Stimulated activated CD8-positive, alpha-beta memory T cell treated with anti-CD3 and anti-CD28 coated beads, Interleukin-7, amount 100 ng/mL, for 24 hours (primary cell): Measurements from ENCODE around the gene PEDS1.
"Not testable (repeated sequence)": the region's sequence is repeated elsewhere in the genome, so short reads cannot be mapped to it uniquely, and the experiment has no call there.

Experiments
- DNase-seq: peaks from one replicate; pipeline ENCODE4 v3.0.0-alpha.2; 2020; ENCODE audit warnings: low read depth

Gene PEDS1

GRCh38 chr20:50163570-50164317 is 10.2 kb upstream of the PEDS1 start:
- no peak for DNase-seq

GRCh38 chr20:50161494-50161893 is 8.0 kb upstream of the PEDS1 start:
- DNase-seq: not testable (repeated sequence)

DNA sequence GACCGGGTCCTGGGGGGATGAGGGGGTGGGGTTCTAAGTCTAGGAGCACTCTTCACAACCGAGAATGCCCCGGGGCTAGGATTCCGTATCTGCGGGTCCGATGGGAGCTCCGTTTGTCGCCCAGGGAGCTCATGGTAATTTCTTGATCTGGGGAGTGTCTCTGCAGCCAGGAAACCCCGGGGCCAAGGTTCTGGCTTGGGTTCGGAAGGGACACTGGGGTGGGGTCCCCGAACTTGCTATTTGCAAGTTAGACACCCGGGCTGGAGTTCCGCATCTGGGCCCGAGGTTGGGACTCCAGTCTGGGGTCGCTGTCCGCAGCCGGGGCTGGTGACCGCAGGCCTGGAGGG is 397 bp downstream of the PEDS1 start:
- no peak for DNase-seq

DNA sequence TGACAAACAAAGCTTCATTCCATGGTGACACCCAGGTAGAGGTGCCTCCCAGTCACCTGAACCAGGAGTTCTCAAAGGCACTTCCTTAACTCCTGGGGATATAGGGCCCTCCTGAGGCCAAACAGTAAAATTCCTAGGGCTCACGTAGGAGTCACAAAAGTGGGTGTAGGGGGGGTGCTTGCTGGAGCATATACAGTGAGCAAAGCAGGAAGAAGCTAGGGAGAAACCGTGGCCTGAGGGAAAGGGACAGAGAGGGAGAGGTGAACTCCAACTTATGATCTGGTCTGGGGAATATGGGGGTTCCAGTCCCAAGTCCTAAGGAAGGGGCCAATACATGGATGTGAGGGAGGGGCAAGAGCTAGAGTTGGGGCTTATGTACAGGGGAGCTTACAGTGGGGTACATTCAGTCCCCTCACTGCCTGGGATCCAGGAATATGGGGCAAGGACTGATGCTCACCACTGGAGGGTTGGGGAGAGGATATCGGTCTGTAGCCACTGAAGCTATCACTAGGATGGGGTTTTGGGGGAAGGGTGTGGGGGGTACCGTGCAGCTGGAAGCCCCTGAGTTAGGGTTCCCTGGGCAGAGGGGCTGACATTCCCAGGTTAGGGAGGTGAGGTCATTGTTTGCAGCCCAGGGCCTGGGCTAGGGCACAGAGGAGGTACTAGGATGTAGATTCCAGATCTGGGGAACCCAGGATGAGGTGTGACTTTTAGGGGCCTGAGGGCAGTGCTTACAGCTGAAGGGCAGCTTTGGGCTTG is 950 bp downstream of the PEDS1 start:
- DNase-seq: no peak

DNA sequence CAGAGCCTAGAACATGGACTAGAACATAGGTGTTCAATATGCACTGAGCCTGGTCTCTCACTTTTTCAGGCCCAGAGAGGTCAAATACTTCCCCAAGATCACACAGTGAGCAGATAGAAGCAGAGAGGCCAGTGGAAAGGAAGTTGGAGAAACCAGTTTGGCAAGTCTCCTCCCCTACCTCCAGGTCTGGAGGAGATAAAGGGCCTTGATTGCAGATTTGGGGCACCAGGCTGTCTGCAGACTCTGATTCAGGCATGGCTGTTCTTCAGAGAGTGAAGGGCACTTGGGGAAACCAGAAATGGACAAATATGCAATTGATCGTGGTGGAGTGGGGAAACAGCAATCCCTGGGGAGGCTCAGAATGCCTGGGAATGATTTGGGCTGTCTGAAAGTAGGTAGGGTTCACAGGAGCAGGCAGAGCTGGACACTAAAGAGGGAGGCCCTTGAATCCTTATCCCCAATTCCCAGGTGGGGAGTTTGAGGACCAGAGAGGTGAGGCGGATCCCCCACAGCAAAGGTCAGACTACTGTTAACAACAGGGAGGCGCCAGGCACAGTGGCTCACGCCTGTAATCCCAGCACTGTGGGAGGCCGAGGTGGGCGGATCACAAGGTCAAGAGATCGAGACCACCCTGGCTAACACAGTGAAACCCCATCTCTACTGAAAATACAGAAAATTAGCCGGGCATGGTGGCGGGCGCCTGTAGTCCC is 2.3 kb downstream of the PEDS1 start:
- DNase-seq: no peak

- no peak for DNase-seq
These were observed 3.9 kb downstream of the PEDS1 start for GRCh38 chr20:50149481-50150254.

GRCh38 chr20:50146732-50147662 is 6.5 kb downstream of the PEDS1 start:
- DNase-seq: peak; percentile 31

DNA sequence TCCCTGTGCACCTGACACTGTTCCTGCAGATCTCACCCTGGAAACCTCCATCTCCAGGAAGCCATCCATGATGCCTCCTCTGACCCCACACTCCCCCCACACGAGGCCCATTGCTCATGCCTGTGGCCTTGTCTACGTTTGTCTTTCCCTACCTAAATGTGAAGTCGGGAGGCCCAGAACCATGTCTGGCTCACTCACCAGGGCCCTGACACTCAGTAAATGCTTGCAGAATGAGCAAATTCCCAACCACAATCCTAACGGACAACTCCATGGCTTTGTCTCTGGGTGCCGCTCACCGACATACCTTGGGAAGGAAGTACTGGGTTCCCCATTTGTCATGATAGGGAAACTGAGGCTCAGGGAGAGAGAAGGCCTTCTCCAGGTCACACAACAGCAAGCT is 7.3 kb downstream of the PEDS1 start:
- no peak for DNase-seq

GRCh38 chr20:50145566-50145965 is 8.0 kb downstream of the PEDS1 start:
- no peak for DNase-seq

DNA sequence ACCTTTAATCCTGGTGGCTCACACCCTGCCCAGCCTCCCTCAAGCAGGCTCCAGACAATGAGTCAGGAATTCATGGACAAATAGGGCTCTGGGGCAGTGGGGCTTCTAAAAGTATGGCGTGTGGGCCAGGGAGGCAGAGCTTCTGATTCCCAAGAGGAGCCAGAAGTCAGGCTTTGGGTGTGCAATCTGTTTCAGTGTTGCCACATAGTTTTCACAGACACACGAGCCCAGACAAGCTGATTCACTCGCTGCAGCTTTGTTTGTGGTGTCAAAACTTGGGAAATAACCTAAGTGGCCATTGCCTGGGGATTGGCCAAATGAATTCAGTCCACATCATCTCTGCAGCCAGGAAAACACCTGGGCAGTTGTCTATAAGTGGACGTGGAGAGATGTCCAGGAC is 9.2 kb downstream of the PEDS1 start:
- DNase-seq: no peak

- DNase-seq: no peak
These were observed 10.7 kb downstream of the PEDS1 start for GRCh38 chr20:50142812-50143211.

DNA sequence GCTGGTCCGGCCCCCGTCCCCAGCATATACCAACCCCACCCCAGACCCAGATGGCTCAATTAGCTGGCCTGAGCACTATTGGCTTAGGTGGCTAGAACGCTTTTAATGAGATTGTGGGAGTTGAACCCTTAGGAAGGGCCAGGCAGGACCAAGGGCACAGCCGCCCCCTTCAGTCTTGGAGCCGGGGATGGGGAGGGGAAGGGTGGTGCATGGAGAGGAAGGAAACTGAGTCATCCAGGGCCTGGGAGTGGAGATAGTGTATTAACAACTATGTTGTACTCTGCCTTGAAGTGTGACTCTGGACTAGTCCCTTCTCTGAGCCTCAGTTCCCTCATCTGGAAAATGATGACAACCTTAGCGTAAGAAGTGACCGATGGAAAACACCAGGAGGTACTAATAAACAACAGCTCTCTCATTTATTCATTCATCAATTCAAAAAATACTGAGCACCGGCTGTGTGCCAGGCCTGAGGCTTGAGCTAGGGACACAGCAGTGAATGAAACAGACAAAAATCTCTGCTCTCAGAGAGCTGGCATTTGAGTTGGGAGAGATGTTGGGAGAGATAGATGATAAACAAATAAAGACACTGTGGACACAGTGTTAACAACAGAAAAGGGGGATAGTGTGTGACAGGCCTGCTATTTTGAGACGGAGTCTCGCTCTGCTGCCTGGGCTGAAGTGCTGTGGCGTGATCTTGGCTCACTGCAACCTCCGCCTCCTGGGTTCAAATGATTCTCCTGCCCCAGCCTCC is 11.5 kb downstream of the PEDS1 start:
- no peak for DNase-seq

- DNase-seq: no peak
These were observed 12.4 kb downstream of the PEDS1 start for GRCh38 chr20:50141018-50141675.

GRCh38 chr20:50140339-50140859 is 13.1 kb downstream of the PEDS1 start:
- no peak for DNase-seq

DNA sequence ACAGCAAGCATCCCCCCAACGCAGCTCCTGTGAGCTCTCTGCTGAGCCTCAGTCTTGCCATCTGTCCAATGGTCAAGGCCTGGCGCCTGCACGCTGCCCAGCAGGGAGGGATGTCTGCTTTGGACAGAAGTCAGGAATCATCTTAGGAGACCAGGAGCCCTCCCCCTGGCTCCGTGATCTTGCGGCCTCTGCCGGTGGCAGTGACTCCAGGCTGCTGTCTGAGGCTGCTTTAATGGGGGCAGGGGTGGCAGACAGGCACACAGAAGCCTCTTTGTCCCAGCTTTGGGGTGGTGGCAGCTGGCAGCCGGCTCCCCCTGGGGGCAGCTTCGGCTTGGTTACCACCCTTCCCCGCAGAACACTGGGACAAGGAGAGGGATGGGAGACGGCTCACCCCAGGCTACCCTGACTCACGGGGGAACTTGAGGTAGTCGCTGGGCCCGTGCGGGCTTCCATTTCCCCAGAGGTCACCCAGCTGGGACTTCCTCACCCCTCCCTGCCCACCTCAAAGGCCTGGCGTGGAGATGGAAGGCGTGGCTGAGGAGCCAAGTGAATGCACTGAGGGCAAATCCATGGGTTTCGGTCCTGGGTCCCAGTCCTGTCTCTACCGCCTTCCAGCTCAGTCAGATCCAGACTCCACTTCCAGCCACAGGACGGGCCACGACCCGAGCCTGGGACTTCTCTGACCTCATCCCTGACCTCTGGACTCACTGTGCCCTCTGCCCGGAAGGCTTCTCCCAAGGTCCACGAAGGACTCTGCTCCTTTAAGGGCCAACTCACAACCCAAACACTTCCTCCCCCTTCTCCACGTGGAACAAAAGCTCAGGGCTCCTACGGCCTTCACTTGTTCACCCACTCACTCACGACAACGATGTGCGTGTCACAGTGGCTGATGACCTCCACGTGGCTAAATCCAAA is 14.8 kb downstream of the PEDS1 start:
- no peak for DNase-seq

DNA sequence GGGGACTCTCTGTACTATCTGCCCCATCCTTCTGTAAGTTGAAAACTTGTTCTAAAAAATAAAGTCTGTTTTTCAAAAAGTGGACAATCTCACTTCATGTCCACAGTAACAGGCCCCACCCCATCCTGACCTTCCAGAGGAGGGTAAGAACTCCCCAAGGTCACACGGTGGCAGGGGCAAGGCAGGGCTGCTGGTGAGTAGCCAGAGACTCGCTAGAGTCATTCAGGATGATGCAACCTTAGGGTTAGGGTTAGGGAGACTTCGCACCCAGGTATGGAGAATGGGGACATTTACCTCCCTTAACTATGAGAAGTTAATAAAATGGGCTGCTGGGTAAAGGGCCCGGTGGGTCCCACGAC is 15.4 kb downstream of the PEDS1 start:
- no peak for DNase-seq

- not testable (repeated sequence) for DNase-seq
These were observed 15.8 kb downstream of the PEDS1 start for GRCh38 chr20:50137702-50138101.

DNA sequence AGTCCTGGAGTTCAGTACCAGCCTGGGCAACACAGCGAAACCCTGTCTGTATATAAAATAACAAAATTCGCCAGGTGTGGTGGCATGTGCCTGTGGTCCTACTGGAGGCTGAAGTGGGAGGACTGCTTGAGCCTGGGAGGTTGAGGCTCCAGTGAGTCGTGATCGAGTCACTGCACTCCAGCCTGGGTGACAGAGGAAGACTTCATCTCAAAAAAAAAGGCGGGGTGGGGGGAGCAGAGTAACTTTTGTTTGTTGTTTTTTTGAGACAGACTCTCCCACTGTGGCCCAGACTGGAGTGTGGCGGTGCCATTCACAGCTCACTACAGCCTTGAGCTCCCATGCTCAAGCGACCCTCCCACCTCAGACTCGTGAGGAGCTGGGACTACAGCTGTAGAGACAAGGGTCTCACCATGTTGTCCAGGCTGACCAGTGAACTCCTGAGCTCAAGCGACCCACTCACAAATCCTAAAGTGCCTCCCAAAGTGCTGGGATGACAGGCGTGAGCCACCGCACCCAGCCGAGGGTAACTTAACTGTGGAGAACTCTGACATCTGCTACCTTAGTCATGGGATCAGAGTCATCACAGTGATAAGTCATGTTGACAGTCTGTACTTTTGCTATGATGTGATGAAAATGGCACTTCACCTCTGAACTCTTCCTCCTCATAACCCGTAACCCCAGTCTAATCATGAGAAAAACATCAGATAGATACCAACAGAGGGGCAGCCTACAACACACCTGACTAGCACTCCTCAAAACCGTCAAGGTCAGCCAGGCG is 16.5 kb downstream of the PEDS1 start:
- no peak for DNase-seq
